Endothelial cell of umbilical vein (primary cell): ENCODE data around the gene C1orf115.

Source experiments
- CTCF ChIP-seq, 2 donors: IDR thresholded peaks; 1 replicate in 1 of 2; 2 replicates in 1 of 2; pipeline ENCODE4 v1.5.1; 2011; ENCODE audit warnings: low read length in 2 of 2, mild to moderate bottlenecking in 2 of 2, moderate library complexity in 2 of 2, control low read depth in 1 of 2, inconsistent platforms in 1 of 2, low read depth in 1 of 2; ENCODE audit not compliant: insufficient read depth in 1 of 2; ENCODE audit errors: extremely low read depth in 1 of 2
- FOS ChIP-seq: IDR thresholded peaks from 2 replicates; pipeline ENCODE4 v1.6.1; 2011; ENCODE audit warnings: mild to moderate bottlenecking, low read length, moderate library complexity, borderline replicate concordance; ENCODE audit not compliant: insufficient read depth
- JUN ChIP-seq: IDR thresholded peaks from 2 replicates; pipeline ENCODE4 v1.6.1; 2011; ENCODE audit warnings: borderline replicate concordance, low read depth; ENCODE audit not compliant: insufficient read length, insufficient read depth
- MYC ChIP-seq: IDR thresholded peaks from one replicate; pipeline ENCODE4 v1.6.1; 2011; ENCODE audit warnings: mild to moderate bottlenecking, low read depth, low read length
- POLR2A ChIP-seq: IDR thresholded peaks from 2 replicates; pipeline ENCODE4 v1.6.1; 2012; ENCODE audit warnings: low read depth, mild to moderate bottlenecking, control low read depth, low read length

GRCh38 chr1:220700556-220701179 lies 10.5 kb downstream of the C1orf115 start:
- TF ChIP-seq CTCF (IDR thresholded peaks at IDR 0.05; ENCODE audit: extremely low read depth in 1 of 2, insufficient read depth in 1 of 2, low read depth in 1 of 2, low read length in 2 of 2) (no peak), POLR2A (no peak), JUN (no peak), MYC (no peak), FOS (no peak)
